Activated T-cell treated with anti-CD3 and anti-CD28 coated beads for 24 hours (primary cell): ENCODE results near the gene CAPS.
"Not testable (repeated sequence)": the region's sequence is repeated elsewhere in the genome, so short reads cannot be mapped to it uniquely, and the experiment has no call there.

Experiments
- DNase-seq: peaks from one replicate; pipeline ENCODE4 v3.0.0-alpha.2; 2020; ENCODE audit warnings: low read depth

CAPS gene

GRCh38 chr19:5913739-5914357 is at the start of gene CAPS:
Gene CAPS (plus strand): TSS chr19:5914254. CDS start chr19:5914407, 153 bp downstream.
- DNase-seq: no peak

- no peak for DNase-seq
Measured at GRCh38 chr19:5864725-5865486, 49.1 kb upstream of the CAPS start.

- no peak for DNase-seq
Measured at GRCh38 chr19:5865772-5866171, 48.3 kb upstream of the CAPS start.

- DNase-seq: no peak
Measured at GRCh38 chr19:5867201-5868136, 46.6 kb upstream of the CAPS start.

GRCh38 chr19:5870986-5871394 is 43.1 kb upstream of the CAPS start:
- DNase-seq: no peak

- no peak for DNase-seq
Measured at GRCh38 chr19:5873617-5874199, 40.3 kb upstream of the CAPS start.

GRCh38 chr19:5874496-5874895 is 39.6 kb upstream of the CAPS start:
- DNase-seq: not testable (repeated sequence)

GRCh38 chr19:5877427-5877826 is 36.6 kb upstream of the CAPS start:
- DNase-seq: no peak

GRCh38 chr19:5877882-5878281 is 36.2 kb upstream of the CAPS start:
- no peak for DNase-seq

- no peak for DNase-seq
Measured at GRCh38 chr19:5880196-5880595, 33.9 kb upstream of the CAPS start.

- DNase-seq: no peak
Measured at GRCh38 chr19:5880604-5881078, 33.4 kb upstream of the CAPS start.

- no peak for DNase-seq
Measured at GRCh38 chr19:5881543-5882299, 32.3 kb upstream of the CAPS start.

GRCh38 chr19:5882421-5882968 is 31.6 kb upstream of the CAPS start:
- no peak for DNase-seq

GRCh38 chr19:5883157-5883873 is 30.7 kb upstream of the CAPS start:
- not testable (repeated sequence) for DNase-seq

- DNase-seq: not testable (repeated sequence)
Measured at GRCh38 chr19:5884065-5884811, 29.8 kb upstream of the CAPS start.

GRCh38 chr19:5889288-5889971 is 24.6 kb upstream of the CAPS start:
- no peak for DNase-seq

- DNase-seq: no peak
Measured at GRCh38 chr19:5890099-5890498, 24.0 kb upstream of the CAPS start.

- DNase-seq: no peak
Measured at GRCh38 chr19:5891572-5891937, 22.5 kb upstream of the CAPS start.
